GM04504 (cell line): ENCODE data around the gene PKHD1.

Source experiments
- DNase-seq: peaks from one replicate; pipeline ENCODE4 v3.0.0-alpha.2; 2012; ENCODE audit warnings: low read depth

Gene PKHD1

GRCh38 chr6:51790946-51791345 is 296.5 kb downstream of the PKHD1 start:
- no peak for DNase-seq

DNA sequence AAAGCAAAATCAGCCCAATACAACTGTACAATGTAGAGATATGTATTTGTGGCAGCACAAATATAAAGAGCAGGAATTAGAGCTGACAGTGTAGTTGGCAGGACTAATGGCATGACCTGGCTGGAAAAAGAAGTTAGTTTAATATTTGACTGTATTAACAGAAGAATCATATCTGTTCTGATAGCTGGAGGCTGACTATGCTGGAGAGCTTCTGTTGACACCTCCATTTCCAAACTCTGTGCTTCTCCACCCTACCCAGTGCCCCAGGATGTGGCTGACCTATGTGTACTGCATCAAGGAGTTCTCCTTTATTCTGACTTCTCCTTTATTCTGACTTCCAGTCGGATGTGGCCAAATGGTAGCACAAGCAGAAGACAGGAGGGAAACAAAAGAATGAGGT is 299.3 kb downstream of the PKHD1 start:
- DNase-seq: no peak

GRCh38 chr6:51778666-51779065 is 308.7 kb downstream of the PKHD1 start:
- DNase-seq: no peak

DNA sequence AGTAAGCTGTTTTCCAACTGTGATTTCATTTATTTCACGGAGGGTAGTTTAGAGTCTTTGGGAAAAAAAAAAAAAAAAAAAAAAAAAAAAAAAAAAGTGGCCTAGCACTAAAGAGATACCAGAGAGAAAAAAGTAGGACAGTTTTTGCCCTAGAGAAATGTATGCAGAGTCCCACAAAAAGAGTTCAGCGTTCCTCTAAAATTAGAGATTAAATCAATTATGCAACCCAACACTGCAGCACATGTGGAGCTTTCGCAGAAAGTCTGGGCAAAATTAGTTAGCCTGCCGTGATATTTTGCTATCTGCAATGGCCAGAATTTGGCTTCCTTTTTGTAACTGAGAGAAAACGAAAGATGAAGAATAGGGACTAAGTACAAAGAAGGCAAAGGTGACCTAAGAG is 309.8 kb downstream of the PKHD1 start:
- no peak for DNase-seq

DNA sequence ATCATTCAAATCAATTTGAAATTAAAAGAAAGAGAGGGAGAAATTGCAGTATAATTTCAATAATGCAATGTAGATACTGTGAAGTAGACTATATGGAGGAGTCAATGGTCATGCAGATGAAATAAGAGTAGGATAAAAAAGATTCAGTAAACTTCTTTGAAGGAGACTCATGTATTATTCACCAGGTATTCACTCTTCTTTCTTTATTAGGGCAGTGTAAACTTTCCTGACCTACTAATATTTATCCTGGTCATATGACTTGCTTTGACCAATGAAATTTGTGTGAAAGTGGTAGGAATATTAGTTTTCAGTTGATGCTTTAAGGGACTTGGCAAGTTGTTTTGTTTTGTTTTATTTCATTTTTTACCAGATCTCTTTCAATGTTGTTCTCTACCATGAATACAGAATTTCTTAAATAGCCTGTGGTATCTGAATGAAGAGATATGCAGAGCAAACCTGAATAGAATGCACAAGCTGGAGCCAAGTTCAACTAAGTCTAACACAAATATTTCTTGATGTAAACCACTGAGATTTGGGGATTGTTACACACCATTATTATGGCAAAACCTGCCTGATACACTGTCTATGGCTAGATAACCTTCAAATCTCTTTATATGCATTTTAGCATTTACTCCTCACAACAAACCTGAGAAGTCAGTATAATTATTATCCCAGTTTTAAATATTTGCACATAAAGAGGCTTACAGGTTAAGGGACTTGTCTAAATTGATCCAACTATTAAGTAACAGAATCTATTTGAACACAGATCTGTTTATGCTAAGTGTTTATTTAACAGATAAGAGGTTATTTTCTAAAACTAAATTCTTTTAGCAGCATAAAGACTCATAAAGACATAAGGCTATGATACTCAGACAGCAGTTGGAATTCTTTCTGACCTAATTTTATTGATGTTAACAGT is 311.2 kb downstream of the PKHD1 start:
- no peak for DNase-seq

GRCh38 chr6:51768087-51768486 is 319.3 kb downstream of the PKHD1 start:
- DNase-seq: no peak

DNA sequence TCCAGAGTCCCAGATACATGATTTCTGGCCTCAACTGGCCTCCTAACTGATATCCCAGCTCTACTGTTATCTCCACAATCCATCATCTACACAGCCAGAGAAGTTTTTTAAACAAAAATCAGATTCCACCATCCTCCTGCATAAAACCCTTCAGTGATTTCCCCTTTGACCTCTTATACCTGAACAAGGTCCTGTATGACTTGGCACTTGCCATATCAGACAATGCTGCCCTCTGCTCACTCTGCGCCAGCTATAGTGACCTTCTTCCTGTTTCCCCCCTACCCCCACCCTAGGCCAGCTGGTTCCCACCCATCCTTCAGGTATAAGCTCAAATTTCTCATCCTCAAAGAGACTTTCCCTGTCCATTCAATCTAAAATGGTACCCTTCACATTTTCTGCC is 322.2 kb downstream of the PKHD1 start:
- no peak for DNase-seq

DNA sequence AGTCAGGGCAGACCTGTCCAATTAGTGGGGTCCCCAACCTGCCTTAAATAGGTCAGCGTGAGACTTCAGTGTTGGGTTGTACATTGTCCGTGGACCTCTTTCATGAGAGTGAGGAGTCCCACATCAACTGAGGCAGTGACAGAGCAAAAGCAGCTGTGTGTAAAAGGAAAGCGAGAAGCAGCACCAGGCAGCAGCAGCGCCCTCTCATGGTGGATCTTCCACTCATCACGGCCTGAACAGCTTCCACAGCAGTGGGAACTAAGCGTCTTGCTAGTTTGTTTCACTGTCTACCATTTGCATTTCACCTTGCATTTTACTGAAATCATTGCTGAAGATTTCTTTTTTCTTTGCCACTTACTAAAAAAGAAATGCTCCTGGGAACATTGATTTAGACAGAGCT is 333.8 kb downstream of the PKHD1 start:
- no peak for DNase-seq

DNA sequence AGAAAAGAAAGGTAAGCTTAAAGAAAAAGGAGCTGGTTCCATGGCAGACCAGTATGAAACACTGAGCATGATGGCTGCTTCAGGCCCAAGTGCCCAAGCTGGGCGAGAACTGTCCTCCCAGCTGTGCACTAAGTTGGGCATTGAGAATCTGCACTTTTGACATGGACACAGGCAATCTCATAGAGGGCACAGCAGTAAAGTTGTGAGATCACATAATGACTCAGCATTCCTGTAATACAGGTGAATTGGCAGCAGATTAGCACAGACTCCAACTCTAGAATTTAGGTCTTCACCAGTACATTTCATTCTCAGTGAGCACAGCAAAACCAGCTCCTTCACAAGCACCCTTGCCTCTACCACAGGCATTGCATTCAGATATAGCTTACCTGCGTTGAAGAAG is 343.4 kb downstream of the PKHD1 start:
- no peak for DNase-seq

DNA sequence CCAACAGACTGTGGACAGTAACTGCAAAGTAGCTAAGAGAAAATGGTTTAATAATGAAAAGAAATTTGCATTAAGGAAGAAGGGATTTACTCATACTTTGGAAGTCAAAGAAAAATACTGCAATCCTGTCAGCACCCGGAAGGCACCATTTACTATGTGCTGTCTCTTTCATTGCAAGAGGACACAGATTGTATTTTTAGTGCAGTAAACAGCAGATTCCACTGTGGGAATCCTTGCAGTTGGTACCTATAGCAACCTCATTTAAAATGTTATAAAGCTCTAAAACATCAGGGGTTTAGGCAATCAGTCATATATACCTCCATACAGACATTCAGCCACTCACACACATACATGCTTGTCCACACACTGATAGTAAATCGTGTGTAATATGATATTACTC is 346.8 kb downstream of the PKHD1 start:
- DNase-seq: no peak

DNA sequence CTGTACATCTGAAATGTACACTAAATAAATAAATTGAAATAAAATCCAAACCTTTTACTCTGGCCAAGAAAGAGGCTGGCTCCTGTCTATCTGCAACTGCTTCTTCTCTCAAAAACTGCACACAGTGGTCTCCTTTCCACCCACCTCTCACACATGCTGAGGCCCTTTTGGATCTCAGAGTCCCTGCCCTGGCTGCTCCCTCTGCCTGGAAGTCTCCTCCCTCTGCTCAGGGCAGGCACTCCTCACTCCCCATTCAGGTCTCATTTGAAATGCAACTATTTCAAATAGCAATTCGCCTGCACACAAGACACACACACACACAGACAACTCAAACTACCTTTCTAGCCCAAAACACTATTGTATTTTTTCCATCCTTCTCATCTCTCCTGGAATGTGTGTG is 348.8 kb downstream of the PKHD1 start:
- DNase-seq: no peak

DNA sequence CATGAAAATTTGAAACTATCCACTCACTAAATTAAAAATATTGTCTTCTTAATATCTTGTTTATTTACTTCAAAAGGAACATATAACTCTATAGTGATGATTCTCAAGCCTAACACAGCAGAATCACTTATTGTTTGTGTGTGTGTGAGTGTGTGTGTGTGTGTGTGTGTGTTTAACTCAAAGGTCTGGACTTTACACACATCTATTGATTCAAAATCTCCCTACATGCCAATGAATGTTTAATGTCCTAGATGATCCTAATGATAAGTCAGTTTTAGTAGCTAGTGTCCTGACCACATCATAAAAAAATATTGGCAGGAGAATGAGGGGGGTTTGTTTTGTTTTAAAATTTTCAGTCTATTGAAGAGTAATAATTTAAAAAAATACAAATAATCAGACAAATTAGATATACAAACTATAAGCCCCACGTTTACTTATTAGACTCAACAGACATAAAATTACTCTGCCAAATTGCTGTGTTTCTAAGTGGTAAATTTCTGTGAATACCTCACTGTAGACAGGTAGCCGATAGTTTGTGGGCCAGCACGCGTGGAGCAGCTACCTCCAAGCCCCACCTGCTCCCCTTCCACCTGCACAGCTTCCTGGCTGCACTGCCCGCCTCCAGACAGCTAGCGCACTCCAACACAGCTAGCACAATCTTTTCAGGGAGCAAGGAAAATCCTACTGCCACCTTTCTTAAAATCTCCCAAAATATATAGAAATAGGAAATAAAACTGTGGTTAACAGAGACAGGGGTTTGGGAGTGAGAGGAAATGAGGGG is 349.6 kb downstream of the PKHD1 start:
- no peak for DNase-seq

DNA sequence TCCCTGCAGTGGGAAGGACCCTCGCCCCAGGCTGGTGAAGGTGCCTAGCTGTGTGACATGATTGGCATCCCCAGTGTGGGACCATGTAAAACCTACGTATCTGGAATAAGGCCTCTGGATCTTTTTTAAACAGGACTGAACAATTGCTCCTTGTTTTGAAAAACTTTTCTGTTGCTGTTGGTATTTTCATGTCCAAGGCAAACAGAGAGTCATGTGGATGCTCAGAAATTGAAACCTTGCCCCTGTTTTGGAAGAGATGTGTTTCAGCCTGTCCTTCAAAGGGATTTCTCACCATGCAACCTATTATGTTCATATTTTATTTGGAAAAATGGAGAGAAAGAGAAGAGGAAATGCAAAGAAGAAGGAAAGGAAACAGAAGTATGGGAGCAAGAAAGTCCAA is 362.3 kb downstream of the PKHD1 start:
- no peak for DNase-seq

GRCh38 chr6:51720327-51720726 is 367.1 kb downstream of the PKHD1 start:
- no peak for DNase-seq

DNA sequence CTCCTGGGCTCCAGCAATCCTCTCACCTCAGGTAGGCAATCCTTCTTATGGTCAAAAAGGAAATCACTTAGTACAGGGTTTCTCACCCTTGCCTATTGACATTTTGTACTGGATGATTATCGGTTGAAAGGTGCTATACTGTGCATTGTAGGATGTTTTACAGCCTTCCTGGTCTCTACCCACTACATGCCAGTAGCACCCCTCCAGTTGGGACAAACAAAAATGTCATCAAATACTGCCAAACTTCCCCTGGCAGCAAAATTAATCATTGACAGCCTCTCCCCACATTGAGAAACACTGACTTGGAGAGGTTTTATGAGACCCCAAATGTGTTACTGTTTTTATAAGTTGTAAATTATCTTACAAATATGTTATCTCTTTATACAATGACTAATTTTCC is 368.1 kb downstream of the PKHD1 start:
- DNase-seq: no peak

DNA sequence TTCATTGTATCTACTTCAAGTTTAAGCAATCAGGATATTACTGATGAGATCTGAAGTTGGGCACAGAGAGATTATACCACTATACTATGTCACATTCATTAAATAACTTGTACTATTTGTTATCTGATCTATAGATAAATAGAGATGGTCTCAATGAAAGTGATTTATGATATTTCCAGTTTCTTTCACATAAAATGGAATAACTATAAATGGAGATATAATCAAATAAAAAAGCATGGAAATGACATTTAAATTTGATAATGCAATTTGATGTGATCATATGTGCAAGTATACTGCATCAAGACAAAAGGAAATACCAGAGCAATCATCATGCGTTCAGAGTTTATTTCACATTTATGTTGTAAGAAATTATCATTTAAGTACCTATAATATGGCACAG is 368.9 kb downstream of the PKHD1 start:
- no peak for DNase-seq

GRCh38 chr6:51717477-51717876 is 369.9 kb downstream of the PKHD1 start:
- DNase-seq: no peak

- no peak for DNase-seq
Observed at GRCh38 chr6:51711876-51712275, 375.5 kb downstream of the PKHD1 start.

DNA sequence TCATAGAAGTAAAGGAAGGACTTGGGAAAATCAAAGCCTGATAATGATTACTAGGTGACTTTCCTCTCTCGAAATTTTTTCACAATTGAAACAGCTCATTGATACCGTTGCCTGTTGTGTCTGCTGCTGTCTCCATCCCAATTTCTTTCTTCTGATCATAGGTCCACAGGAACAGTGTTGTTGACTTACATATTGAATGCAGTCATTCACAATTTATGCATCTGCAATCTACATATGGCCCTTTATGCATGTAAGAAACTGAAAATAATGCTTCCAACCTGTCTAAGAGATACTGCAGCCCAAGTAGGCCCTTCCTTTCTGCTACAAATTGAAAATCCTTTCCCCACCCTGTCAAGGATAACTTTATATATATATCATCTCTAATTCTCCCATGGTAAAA is 381.3 kb downstream of the PKHD1 start:
- no peak for DNase-seq

GRCh38 chr6:51704932-51705540 is 382.4 kb downstream of the PKHD1 start:
- DNase-seq: no peak

DNA sequence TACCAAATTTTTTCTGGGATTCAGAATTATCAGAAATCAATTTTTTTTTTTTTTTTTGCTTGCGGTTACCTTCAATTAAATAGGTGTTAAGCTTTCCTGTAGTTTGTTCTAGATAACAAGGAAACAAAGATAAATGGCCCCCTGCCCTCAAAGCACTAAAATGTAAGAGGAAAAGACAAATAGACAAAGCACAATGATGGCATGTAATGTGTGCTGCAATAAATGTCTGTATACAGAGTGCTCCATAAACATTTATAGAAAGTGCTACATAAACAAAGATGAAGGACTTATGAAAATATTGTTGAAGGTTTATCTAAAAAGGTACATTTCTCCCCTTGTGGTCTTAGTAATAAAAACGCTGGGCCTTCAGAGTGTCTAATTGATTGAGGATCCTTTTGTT is 384.6 kb downstream of the PKHD1 start:
- no peak for DNase-seq

GRCh38 chr6:51684603-51685002 is 402.8 kb downstream of the PKHD1 start:
- no peak for DNase-seq

- DNase-seq: no peak
Observed at GRCh38 chr6:51684038-51684437, 403.4 kb downstream of the PKHD1 start.
